HG02798 (cell line): ENCODE results near the gene ELMOD3.
A peak's percentile ranks its signal among the peaks of the same experiment; 100 is the strongest.

ENCODE experiments used
- ATAC-seq: cut with Tn5 transposase; IDR thresholded peaks from one replicate; pipeline ENCODE4 v1.9.1; 2021; ENCODE audit warnings: mild to moderate bottlenecking; ENCODE audit not compliant: unreplicated experiment, poor library complexity

ELMOD3 gene

GRCh38 chr2:85420536-85421259, 66.1 kb downstream of the ELMOD3 start:
- ATAC-seq = peak; percentile 63

- ATAC-seq = no peak
These were observed 66.9 kb downstream of the ELMOD3 start for GRCh38 chr2:85421260-85422071.

- no peak for ATAC-seq
These were observed 67.5 kb downstream of the ELMOD3 start for GRCh38 chr2:85422072-85422457.

GRCh38 chr2:85423525-85423924, 69.0 kb downstream of the ELMOD3 start:
- ATAC-seq = no peak

GRCh38 chr2:85425588-85425987, 71.0 kb downstream of the ELMOD3 start:
- no peak for ATAC-seq

GRCh38 chr2:85427300-85427835, 72.8 kb downstream of the ELMOD3 start:
- ATAC-seq = no peak

- no peak for ATAC-seq
These were observed 73.8 kb downstream of the ELMOD3 start for GRCh38 chr2:85428343-85428881.

GRCh38 chr2:85429213-85429923, 74.8 kb downstream of the ELMOD3 start:
- ATAC-seq = no peak

GRCh38 chr2:85429924-85430289, 75.3 kb downstream of the ELMOD3 start:
- no peak for ATAC-seq

GRCh38 chr2:85430752-85431569, 76.4 kb downstream of the ELMOD3 start:
- no peak for ATAC-seq

GRCh38 chr2:85431570-85432205, 77.1 kb downstream of the ELMOD3 start:
- no peak for ATAC-seq

GRCh38 chr2:85433511-85434089, 79.0 kb downstream of the ELMOD3 start:
- no peak for ATAC-seq

- ATAC-seq = no peak
These were observed 80.1 kb downstream of the ELMOD3 start for GRCh38 chr2:85434696-85435095.

- ATAC-seq = no peak
These were observed 80.8 kb downstream of the ELMOD3 start for GRCh38 chr2:85435220-85435958.

GRCh38 chr2:85435981-85436835, 81.6 kb downstream of the ELMOD3 start:
- ATAC-seq = no peak

GRCh38 chr2:85436836-85437487, 82.4 kb downstream of the ELMOD3 start:
- no peak for ATAC-seq
